ENCODE results near the gene PLPPR3.

Gene PLPPR3

DNA sequence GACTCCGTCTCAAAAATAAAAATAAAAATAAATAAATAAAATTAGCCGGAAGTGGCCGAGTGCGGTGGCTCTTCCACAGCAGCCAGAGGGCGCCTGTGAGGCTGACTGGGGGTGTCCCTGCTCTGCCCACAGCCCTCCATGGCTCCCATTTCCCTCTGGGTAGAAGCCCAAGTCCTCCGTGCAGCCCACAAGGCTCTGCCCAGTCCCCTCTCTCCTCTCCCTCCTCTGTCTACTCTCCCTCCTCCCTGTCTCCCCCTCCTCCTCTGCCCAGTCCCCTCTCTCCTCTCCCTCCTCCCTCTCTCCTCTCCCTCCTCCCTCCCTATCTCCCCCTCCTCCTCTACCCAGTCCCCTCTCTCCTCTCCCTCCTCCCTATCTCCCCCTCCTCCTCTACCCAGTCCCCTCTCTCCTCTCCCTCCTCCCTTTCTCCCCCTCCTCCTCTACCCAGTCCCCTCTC, 50.4 kb downstream of the PLPPR3 start:
- no peak for DNase-seq (ENCODE audit: low read depth)

DNA sequence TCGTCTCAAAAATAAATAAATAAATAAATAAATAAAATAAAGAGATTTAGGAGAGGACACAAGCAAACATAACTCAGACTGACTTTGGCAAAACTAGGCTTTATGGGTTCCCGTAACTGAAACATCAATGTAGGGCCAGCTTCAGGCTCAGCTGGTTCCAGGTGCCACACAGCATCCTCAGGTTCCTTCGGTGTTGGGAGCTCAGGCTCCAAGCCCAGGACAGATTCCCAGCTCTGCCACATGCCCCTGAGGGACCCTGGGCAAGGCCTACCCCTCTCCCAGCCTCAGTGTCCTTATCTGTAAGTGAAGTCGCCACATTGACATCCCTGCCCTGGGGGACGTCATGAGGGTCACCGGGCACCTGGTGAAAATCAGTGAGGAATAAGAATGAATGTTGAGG, 52.1 kb downstream of the PLPPR3 start:
- no peak for DNase-seq (ENCODE audit: low read depth)

DNA sequence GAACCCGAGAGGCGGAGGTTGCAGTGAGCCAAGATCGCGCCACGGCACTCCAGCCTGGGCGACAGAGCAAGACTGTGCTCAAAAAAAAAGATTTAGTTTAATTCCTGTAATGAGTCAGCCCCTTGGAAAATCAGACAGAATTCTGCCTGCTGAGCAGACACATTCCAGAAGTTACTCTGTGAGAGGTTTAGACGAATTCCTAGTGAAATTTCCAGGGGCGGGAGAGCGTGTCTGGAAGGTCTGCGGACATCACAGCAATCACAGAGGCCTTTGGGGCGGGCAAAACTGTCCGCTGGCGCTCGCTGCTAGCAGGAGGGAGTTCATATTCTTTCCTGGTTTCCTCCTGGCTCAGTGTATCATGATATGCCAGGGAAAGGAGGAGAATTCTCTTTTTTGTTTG, 53.3 kb downstream of the PLPPR3 start:
- DNase-seq (ENCODE audit: low read depth): no peak

DNA sequence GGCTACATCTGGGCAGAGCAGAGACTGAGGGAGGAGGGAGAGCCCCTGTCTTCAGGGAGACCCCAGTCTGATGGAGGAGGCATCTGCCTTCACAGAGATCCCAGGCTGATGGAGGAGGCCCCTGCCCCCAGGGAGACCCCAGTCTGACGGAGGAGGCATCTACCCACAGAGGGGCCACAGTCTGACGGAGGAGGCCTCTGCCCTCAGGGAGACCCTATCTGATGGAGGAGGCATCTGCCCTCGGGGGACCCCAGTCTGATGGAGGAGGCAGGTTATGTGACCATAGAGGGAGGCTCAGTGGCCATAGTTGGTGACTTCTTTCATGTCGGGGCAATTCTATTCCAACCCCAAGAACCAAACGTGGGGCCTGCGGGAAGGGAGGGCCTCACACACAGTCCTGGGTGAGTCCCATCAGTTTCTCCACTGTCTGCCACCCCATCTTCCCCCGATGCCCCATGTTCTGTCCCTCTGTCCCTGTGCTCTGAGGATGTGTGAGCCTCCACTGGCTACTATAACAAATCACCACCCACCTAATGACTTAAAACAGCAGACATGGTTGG, 56.5 kb downstream of the PLPPR3 start:
- no peak for DNase-seq (ENCODE audit: low read depth)

DNA sequence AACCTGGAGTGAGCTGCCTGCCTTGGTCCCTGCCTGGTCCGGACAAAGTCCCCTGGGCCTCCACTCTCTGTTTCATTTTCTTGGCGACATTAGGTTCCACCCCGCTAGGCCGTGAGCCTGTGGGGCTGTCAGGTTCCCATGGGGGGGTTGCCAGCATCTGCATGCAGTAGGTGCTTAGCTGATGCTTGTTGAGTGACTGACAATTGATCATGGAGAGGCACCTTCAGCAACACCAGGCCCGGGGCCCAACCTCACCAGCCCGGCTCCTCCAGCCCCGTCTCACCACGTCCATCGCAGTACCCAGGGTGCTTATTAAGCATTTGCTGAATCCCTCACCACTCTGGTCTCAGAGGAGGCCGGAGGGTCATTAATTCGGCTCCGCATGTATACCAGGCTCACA, 57.5 kb downstream of the PLPPR3 start:
- no peak for DNase-seq (ENCODE audit: low read depth)

DNA sequence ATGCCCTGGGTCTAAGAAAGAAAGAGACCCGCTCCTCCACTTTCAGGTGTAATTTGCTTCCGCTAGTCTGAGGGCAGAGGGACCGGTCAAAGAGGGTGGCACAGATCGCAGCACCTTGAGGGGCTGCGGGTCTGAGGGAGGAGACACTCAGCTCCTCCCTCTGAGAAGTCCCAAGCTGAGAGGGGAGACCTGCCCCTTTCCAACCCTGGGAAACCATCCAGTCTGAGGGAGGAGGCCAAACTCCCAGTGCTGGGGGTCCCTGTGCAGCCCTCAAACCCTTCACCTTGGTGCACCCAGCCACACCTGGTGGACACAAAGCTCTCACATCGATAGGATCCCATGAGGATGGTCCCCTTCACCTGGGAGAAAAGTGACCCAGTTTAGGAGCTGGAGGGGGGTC, 57.9 kb downstream of the PLPPR3 start:
- DNase-seq (ENCODE audit: low read depth): no peak

DNA sequence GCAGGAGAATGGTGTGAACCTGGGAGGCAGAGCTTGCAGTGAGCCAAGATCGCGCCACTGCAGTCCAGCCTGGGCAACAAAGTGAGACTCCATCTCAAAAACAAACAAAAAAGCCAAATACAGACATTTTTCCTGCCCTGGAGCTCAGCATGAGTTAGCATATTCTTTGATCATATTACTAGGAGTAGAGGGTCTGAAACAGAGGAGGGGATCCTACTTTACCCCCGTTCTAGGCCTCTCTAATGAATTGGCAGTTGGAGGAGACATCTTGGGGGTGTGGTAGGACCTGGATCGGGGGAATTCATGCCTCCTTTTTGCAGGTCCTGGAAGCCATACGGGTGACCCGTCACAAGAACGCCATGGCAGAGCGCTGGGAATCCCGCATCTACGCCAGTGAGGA, 58.6 kb downstream of the PLPPR3 start:
- DNase-seq (ENCODE audit: low read depth): no peak
